Activated CD4-positive, alpha-beta T cell treated with anti-CD3 and anti-CD28 coated beads, Interleukin-2, amount 50 U/mL, for 16 hours (primary cell): ENCODE measurements around the gene NFKBIE.

Experiments used
- DNase-seq: peaks from one replicate; pipeline ENCODE4 v3.0.0-alpha.2; 2020

NFKBIE gene

GRCh38 chr6:44297063-44298038 lies 32.0 kb upstream of the NFKBIE start:
- DNase-seq = peak; percentile 38

- no peak for DNase-seq
Observed at GRCh38 chr6:44294832-44295791, 29.8 kb upstream of the NFKBIE start.

GRCh38 chr6:44292661-44293365 lies 27.5 kb upstream of the NFKBIE start:
- DNase-seq = no peak

DNA sequence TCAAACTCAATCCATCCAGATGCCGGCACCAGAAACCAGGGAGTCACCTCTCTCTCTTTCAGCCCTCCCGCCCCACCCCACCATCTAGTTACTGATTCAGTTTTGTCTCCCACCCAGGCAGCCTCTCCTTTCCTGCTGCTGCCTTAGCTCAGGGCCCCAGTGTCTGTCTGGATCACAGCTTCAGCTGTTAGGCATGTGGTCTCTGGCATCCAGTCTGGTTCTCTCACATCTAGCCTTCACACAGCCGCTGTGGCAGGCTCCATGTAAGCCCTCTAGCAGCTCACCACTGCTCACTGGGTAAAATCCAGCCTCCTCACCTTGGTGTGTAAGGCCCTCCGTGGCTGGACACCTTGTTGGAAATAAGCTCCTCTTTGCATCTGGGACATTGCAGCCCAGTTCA lies 26.5 kb upstream of the NFKBIE start:
- no peak for DNase-seq

DNA sequence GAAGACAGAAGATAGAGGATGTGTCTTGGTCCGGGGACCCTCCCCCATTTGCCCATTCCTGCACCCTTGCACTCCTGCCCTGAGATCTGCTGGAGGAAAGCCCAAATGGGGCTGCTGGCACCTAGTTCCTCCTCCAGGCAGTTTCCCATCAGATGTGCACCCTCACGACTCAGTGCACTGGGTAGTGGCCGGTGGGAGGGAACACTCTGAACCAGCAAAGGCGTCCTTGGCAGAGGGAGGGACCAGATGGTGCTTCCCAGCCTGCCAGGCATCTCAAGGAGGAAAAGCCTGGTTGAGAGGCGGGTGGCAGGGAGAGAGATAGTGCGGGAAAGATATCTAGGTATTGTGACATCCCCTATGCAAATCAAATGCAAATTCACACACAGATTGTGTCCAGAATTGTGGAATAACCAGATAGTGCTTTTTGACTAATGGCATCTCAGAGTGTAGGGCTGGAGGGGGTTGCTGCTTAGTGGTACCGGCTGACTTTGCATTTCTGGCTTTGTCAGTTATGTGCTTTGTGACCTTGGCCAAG lies 24.4 kb upstream of the NFKBIE start:
- no peak for DNase-seq

- no peak for DNase-seq
Observed at GRCh38 chr6:44286747-44287146, 21.4 kb upstream of the NFKBIE start.

DNA sequence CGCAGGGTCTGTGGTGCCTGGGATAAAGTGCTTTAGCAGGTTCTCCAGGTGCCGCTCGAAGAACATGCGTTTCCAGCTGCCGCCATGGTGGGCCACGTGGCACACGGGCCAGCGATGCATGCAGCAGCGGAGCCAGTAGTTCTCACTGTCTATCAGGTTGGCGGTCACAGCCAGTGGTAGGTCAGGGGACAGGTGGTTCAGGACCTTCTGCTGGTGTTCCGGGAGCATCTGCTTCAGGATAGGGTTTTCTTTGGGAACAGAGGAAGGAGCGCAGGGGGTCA lies 20.9 kb upstream of the NFKBIE start:
- DNase-seq = no peak

DNA sequence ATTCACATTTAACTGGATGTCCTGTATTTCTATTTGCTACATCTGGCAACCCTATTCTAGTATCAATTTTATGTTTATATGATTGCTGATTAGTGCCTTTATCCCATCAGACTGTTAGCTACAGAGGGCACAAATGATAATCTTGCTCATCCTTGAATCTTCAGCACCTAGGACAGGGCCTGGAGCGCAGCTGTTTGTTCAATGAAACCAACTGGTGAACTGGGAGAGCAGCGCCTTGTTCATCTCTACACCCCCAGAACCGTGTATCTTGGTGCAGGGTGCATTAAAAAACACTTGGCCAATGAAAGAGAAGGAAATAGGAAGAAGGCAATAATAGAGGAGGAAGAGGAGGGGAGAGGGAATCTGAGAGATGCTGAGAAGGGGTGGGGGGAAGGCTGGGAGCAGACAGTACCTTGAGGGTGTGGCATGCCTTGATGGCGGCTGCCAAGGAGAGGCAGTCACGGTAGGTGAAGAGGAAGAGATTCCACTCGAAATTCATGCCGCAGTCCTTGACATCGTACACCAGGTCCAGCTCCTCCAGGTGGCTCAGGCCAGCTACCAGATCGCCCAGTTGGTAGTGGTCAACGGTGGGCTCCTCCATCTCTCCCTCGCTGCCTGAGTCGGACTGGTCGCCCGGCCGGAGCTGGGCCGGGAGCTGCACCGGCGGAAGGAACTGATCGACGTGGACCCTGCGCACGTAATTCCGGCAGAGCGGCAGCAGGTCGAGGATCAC lies 20.4 kb upstream of the NFKBIE start:
- no peak for DNase-seq

DNA sequence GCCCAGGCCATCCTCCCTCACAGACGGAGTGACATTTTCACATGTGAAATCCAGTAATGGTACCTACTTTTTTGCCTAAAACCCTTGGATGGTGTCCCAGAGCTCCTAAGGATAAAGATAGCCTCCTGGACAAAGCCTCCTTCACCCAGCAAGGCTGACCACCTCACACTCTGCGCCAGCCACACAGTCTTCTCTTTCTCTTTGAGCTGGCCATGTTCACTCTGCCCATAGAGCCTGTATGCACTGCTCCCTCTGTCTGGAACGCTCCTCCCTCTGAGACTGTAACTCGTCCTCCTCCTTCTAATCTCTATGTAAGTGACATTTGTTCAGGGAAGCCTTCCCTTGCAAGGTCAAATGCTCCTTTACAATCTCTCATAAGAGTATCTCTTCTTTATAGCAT lies 19.5 kb upstream of the NFKBIE start:
- no peak for DNase-seq

- no peak for DNase-seq
Observed at GRCh38 chr6:44284121-44284520, 18.8 kb upstream of the NFKBIE start.

DNA sequence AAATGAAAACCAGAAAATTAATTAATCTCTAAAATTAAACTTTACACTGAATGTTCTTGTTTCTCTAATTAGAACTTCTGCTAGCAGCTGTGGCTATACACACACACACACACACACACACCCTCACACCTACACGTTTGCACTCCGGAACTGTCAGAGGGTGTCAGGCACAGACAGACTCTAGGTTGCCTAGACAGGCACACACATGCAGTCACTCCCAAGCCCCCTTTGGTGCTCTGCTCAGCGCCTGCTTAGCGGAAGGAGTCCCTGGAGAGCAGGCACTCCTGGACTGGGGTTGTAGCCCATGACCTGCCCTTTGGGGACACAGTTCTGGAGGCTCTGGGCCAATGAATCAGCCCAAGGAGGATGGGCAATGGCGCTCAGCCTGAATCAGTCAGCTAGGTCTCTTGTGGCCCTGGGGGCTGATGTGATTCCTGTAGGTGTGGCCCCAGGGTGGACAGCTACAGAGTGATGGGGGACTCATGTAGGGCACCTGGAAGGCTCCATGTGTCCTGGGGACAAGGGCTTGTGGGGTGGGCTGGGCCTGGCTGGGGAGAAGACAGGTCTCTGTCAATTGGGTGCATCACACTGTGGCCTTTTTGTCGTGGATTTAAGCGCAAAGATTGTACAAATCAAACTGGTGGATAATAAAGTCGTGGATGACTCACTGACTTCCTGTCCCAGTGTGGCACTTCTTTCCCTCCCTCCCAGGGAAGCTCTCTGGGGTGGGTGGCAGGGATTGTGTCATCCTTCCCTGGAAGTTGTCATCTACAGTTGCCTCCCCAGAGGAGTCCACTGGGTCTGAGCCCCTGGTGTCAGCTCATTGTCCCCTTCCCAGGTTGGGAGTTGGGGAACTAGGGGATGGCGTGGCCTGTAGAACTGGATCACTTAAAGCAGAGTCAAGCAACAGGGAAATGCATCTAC lies 13.7 kb upstream of the NFKBIE start:
- no peak for DNase-seq

GRCh38 chr6:44278315-44278714 lies 13.0 kb upstream of the NFKBIE start:
- DNase-seq = no peak

DNA sequence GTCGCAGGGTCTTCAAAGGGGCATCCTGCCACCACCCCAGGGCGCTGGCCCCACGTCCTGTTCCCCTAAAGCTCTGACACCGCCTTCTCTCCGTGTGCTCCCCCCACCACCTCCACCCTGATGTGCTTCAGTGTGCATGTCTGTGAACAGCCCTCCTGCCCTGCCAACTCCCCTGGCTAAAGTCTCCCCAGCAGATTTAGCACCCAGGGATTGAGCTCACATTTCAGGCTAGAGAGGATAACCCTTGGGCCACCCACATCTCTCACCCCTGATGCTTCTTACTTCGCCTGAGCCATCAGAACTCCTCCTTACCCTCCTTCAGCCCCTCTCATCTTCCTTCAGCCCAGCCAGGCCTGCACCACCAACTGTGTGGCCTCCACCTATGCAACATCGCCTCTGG lies 12.4 kb upstream of the NFKBIE start:
- DNase-seq = no peak

GRCh38 chr6:44276667-44277640 lies 11.6 kb upstream of the NFKBIE start:
- no peak for DNase-seq

DNA sequence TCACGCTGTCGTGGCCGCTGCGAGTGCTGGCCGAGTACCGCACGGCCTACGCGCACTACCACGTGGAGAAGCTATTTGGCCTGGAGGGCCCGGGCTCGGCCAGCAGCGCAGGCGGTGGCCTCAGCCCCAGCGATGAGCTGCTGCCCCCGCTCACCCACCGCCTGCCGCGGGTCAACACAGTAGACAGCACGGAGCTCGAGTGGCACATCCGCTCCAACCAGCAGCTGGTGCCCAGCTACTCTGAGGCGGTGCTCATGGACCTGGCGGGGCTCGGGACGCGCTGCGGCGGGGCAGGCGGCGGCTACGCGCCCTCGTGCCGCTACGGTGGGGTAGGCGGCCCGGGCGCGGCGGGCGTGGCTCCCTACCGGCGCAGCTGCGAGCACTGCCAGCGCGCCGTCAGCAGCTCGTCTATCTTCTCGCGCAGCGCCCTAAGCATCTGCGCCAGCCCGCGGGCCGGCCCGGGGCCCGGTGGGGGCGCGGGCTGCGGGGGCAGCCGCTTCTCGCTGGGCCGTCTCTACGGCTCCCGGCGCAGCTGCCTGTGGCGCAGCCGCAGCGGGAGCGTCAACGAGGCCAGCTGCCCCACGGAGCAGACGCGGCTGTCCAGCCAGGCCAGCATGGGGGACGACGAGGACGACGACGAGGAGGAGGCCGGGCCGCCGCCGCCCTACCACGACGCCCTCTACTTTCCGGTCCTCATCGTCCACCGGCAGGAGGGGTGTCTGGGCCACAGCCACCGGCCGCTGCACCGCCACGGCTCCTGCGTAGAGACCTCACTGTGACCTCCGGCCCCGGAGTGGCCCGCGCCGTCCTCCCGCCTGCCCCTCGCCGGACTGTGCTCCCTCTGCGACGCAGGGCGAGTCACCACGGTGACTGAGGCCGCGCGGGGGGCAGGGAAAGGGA lies 10.6 kb upstream of the NFKBIE start:
- DNase-seq = no peak

DNA sequence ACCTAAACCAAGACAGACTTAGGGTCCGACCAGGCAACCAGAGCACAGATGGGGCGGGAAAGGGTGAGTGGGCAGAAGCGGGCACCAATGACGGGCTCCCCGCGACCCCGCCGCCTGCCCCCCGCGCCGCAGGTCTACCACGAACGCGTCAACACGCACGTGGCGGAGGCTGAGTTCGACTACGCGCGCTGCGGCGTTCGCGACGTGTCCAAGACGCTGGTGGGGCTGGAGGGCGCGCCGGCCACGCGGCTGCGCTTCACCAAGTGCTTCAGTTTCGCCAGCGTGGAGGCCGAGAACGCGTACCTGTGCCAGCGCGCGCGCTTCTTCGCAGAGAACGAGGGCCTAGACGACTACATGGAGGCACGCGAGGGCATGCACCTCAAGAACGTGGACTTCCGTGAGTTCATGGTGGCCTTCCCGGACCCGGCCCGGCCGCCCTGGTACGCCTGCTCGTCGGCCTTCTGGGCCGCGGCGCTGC lies 10.0 kb upstream of the NFKBIE start:
- DNase-seq = no peak

- no peak for DNase-seq
Observed at GRCh38 chr6:44273617-44274016, 8.3 kb upstream of the NFKBIE start.

DNA sequence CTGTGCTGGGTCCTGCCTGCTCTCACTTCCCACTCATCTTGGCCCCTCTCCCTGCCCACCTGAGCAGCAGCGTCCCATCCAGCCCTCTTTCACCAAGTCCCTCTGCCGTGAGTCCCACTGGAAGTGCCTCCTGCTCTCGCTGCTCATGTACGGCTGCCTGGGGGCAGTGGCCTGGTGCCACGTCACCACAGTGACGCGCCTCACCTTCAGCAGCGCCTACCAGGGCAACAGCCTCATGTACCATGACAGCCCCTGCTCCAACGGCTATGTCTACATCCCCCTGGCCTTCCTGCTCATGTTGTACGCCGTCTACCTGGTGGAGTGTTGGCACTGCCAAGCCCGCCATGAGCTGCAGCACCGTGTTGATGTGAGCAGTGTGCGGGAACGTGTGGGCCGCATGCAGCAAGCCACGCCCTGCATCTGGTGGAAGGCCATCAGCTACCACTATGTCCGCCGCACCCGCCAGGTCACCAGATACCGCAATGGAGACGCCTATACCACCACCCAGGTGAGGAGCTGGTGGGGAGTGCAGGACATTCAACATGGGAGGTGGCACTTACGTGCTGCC lies 7.7 kb upstream of the NFKBIE start:
- DNase-seq = no peak
